ENCODE data around the gene MAP2K2.
A peak's percentile ranks its signal among the peaks of the same experiment; 100 is the strongest.

The MAP2K2 gene

DNA sequence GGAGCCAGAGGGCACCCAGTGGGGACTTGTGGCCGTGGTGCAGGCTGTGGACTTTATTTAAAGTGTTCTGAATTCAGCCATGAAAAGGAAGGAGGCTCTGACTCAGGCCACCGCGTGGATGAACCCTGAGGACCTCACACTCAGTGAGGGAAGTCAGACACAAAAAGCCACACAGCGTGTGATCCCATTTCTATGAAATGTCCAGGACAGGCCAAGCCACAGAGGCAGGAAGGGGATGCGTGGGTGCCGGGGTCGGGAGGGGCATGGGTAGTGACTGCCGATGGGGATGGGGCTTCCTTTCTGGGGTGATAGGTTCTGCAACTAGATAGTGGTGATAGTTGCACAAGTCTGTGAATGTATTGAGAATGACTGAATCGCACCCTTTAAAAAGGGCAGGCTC lies 48.5 kb downstream of the MAP2K2 start:
- no peak for DNase-seq (ENCODE audit: insufficient read length, low spot score)
- TF ChIP-seq CTCF (IDR thresholded peaks at IDR 0.05; ENCODE audit: insufficient read depth, missing control alignments): no peak
- FAIRE-seq: no peak

DNA sequence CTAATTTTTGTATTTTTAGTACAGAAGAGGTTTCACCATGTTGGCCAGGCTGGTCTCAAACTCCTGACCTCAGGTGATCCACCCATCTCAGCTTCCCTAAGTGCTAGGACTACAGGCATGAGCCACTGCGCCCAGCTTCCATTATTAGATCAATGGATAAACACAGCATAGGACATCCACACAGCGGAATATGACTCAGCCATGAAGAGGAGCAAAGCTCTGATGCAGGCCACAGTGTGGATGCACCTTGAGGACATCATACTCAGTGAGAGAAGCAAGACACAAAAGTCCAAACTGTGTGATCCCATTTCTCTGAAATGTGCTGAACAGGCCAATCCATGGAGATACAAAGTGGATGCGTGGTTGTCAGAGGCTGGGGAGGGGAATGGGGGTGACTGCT lies 52.3 kb downstream of the MAP2K2 start:
- no peak for TF ChIP-seq CTCF (IDR thresholded peaks at IDR 0.05; ENCODE audit: insufficient read depth, missing control alignments)
- no peak for DNase-seq (ENCODE audit: insufficient read length, low spot score)
- FAIRE-seq: no peak

DNA sequence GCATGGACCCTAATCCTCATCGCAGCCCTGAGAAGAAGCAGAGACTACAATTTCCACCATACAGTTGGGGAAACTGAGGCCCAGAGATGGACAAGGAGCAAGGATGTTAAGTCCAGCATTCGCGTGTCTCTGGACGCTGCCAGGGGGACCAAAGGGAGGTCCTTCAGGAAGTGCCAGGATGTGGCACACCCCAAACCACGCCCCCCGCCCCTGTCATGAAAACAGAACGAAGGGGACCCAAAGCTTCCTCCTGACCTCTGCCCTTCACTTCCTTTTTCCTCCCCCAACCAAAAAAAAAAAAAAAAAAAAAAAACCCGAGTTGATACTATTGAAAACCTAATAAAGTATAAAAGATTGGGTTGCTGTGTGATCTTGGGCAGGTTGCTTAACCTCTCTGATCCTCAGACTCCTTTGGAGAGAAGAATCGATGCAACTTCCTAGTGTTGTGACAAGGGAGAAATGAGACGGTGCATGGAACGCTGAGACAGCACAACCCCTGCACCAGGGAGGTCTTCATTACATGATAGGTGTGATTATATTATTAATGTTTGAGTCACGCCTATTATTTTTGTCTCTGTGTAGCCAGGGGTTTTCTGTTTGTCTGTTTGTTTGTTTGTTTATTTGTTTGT lies 54.5 kb downstream of the MAP2K2 start:
- no peak for TF ChIP-seq CTCF (IDR thresholded peaks at IDR 0.05; ENCODE audit: insufficient read depth, missing control alignments)
- FAIRE-seq (no peak), DNase-seq (ENCODE audit: insufficient read length, low spot score) (no peak)

GRCh38 chr19:4068047-4068966 lies 55.6 kb downstream of the MAP2K2 start:
- FAIRE-seq (no peak), DNase-seq (ENCODE audit: insufficient read length, low spot score) (no peak)
- no peak for TF ChIP-seq CTCF (IDR thresholded peaks at IDR 0.05; ENCODE audit: insufficient read depth, missing control alignments)

DNA sequence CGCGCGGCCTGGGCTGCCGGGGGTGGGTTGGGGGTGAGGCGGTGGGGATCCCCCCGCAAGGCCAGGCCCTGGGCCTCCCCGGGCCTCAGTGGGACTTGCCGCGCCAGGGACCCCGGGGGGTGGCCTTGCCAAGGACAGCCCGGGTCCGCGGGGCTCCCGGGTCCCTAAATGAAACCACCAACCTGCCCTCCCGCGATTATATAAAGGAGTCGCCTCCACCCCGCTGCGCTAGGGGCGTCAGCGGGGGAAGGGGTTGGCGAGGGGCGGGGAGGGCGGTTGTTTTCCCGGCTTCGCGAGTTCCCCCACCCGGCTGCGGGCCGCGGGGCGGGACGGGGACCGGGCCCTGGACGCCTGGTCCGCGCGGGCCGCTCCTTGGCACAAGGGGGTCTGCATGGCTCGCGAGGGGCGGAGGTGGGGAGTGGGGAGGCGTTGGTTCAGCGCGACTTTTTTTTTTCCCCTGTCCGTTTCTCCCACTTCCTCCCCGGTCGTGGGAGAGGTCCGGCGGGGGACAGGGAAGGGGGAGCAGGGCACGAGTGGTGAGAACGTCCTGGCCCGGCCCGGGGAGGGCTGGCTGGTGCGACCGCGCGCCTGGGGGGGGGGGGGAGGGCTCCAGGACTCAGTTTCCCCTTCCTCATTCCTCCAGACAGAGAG lies 56.4 kb downstream of the MAP2K2 start:
- FAIRE-seq (no peak), DNase-seq (ENCODE audit: insufficient read length, low spot score) (no peak)
- no peak for TF ChIP-seq CTCF (IDR thresholded peaks at IDR 0.05; ENCODE audit: insufficient read depth, missing control alignments)

DNA sequence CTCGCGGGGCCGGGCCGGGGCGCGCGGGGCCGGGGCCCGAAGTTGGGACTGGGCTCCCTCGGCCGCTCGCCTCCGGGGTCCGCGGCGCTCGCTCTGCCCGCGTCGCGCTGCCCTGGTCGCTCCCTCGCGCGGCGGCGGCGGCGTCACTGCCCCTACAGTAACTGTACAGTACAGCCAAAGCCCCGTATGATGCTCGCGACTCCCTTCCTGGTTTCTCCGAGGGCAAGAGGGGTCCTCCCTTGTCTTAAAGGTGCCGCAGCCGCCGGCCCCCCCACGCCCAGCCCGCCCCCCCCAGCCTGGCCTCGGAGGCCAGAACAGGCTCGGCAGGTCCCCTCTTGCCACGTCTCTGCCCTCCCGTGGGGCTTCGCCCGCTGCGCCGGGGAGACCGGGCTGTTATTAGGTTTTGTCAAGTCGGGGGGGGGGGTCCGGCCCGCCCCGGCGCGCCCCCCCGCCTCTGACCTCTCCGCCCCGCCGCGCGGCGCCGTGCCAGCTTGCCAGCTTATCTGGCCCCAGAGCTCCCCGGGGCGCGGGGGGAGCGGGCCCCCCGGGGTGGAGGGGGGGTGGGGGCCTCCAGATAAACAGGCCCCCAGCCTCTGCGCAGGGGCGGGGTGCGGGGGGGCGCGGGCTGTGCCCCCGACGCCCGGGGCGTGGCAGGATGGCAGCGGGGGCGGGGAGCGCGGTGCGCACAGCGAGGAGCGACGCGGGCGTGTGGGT lies 57.1 kb downstream of the MAP2K2 start, which contains the start of gene ZBTB7A:
Gene ZBTB7A, minus strand, starts transcription at position 218 of the 714 bp plus-strand sequence. CDS start 11,667 bp downstream, outside the sequence.
- FAIRE-seq: no peak
- DNase-seq (ENCODE audit: insufficient read length, low spot score): peak; percentile 72
- TF ChIP-seq CTCF (IDR thresholded peaks at IDR 0.05; ENCODE audit: insufficient read depth, missing control alignments): no peak
